Endodermal cell (in vitro differentiated cells): Measurements from ENCODE around the gene STXBP4. TPM values are rescaled to one million over a fixed set of nuclear protein-coding genes. Genes with fewer than 3 reads are reported as not detected.

Experiments used
- DNase-seq: peaks from one replicate; pipeline ENCODE4 v3.0.0-alpha.2; 2017
- H3K27ac ChIP-seq: 2 replicates; pipeline ENCODE4 v1.5.1; 2013; ENCODE audit warnings: mild to moderate bottlenecking, low read depth, low read length, moderate library complexity
- H3K27me3 ChIP-seq: 2 replicates; pipeline ENCODE4 v1.6.1; 2013; ENCODE audit warnings: mild to moderate bottlenecking, low read length, moderate library complexity; ENCODE audit not compliant: insufficient read depth, control insufficient read depth, poor library complexity, severe bottlenecking
- H3K36me3 ChIP-seq: 2 replicates; pipeline ENCODE4 v1.7.0; 2013; ENCODE audit warnings: mild to moderate bottlenecking, low read length, moderate library complexity; ENCODE audit not compliant: control insufficient read depth, insufficient read depth
- H3K4me1 ChIP-seq: one replicate; pipeline ENCODE4 v1.7.0; 2013; ENCODE audit warnings: low read length; ENCODE audit not compliant: control insufficient read depth, insufficient read depth
- H3K4me3 ChIP-seq: 2 replicates; pipeline ENCODE4 v1.5.1; 2013; ENCODE audit warnings: mild to moderate bottlenecking, low read length, moderate library complexity
- H3K9ac ChIP-seq: 2 replicates; pipeline ENCODE4 v1.6.1; 2013; ENCODE audit warnings: mild to moderate bottlenecking, low read length, moderate library complexity; ENCODE audit not compliant: poor library complexity, severe bottlenecking; ENCODE audit errors: extremely low read depth
- H3K9me3 ChIP-seq: 2 replicates; pipeline ENCODE4 v1.6.1; 2013; ENCODE audit warnings: mild to moderate bottlenecking, low read length, moderate library complexity; ENCODE audit not compliant: control insufficient read depth
- H3K27ac Mint-ChIP-seq: 2 replicates; pipeline ENCODE4 v1.8.0; 2020; ENCODE audit warnings: mixed read lengths
- H3K27me3 Mint-ChIP-seq: 2 replicates; pipeline ENCODE4 v1.8.0; 2021; ENCODE audit warnings: mild to moderate bottlenecking, mixed read lengths; ENCODE audit not compliant: insufficient read depth
- H3K36me3 Mint-ChIP-seq: 2 replicates; pipeline ENCODE4 v1.8.0; 2020; ENCODE audit warnings: low read depth, mixed read lengths
- H3K4me1 Mint-ChIP-seq: 2 replicates; pipeline ENCODE4 v1.8.0; 2020; ENCODE audit warnings: mixed read lengths
- H3K4me3 Mint-ChIP-seq: 2 replicates; pipeline ENCODE4 v1.8.0; 2020; ENCODE audit warnings: mild to moderate bottlenecking, moderate library complexity, mixed read lengths
- H3K9me3 Mint-ChIP-seq: 2 replicates; pipeline ENCODE4 v1.8.0; 2020; ENCODE audit warnings: mild to moderate bottlenecking, mixed read lengths
- CTCF ChIP-seq: fragments of 200-600 bp; sonication (generic); conservative IDR thresholded peaks from 2 replicates; pipeline ENCODE4 v1.5.0; 2021; ENCODE audit warnings: antibody characterized with exemption, mild to moderate bottlenecking
- WGBS, 2 experiments: methylation state at CpG; one replicate each; pipeline versions ENCODE4 v1.1.5 to v1.1.7; 2013; ENCODE audit warnings: missing lambda C conversion rate in 2 of 2, mixed read lengths in 1 of 2; ENCODE audit not compliant: insufficient coverage in 1 of 2, insufficient read length in 1 of 2; 5-methylcytosine and 5-hydroxymethylcytosine counted together
- total RNA-seq, 2 donors: library from RNA; stranded (reverse); fragmentation: NEBNext Ultra II Directional in 1 of 2; extraction: Animal tissue kit (Norgen Biotek cat#: 25700) in 1 of 2; gene quantifications; 2 replicates in 1 of 2; 3 replicates in 1 of 2; pipeline ENCODE4 v1.2.1, GENCODE V29; 2021

STXBP4 gene
- total RNA-seq, 2 donors from 2014 or later, result 15.5 to 18.0 TPM

- Mint-ChIP-seq H3K27me3 (no peaks in the 10 kb centered on the region), H3K4me1 (peaks cover 32% of the 10 kb centered on the region), H3K9me3 (no peaks in the 10 kb centered on the region), H3K27ac (no peak overlapping the region), H3K4me3 (no peak overlapping the region), H3K36me3 (peaks cover 74% of the 10 kb centered on the region)
- Histone ChIP-seq H3K36me3 (peaks cover 61% of the 10 kb centered on the region), H3K4me3 (no peak overlapping the region), H3K4me1 (peaks cover 3% of the 10 kb centered on the region), H3K9me3 (no peaks in the 10 kb centered on the region), H3K27me3 (no peaks in the 10 kb centered on the region), H3K9ac (no peak overlapping the region), H3K27ac (no peak overlapping the region)
- DNase-seq, result no peak
- TF ChIP-seq CTCF, result no peak
- WGBS, 2 experiments, result 91 to 100% methylated on average over 1 of the region's 1 CpG
Measured at GRCh38 chr17:54937426-54937825, 31.1 kb upstream of the STXBP4 start.

GRCh38 chr17:54941285-54941684 is 27.3 kb upstream of the STXBP4 start:
- H3K27me3 Mint-ChIP-seq, result no peaks in the 10 kb centered on the region
- no peak overlapping the region for H3K27ac Mint-ChIP-seq
- Histone ChIP-seq H3K27me3 (no peaks in the 10 kb centered on the region), H3K9me3 (no peaks in the 10 kb centered on the region), H3K9ac (no peak overlapping the region), H3K36me3 (peaks cover 58% of the 10 kb centered on the region), H3K27ac (no peak overlapping the region), H3K4me3 (no peak overlapping the region), H3K4me1 (no peaks in the 10 kb centered on the region)
- H3K36me3 Mint-ChIP-seq, result peaks cover 49% of the 10 kb centered on the region
- no peak overlapping the region for H3K4me3 Mint-ChIP-seq
- H3K9me3 Mint-ChIP-seq, result no peaks in the 10 kb centered on the region
- no peak for TF ChIP-seq CTCF
- no peak for DNase-seq
- H3K4me1 Mint-ChIP-seq, result peaks cover 14% of the 10 kb centered on the region
- WGBS, 2 experiments, result 80% methylated on average over 1 of the region's 1 CpG; no CpG with 5 or more reads in 1 of the 2 experiments

GRCh38 chr17:54944796-54945195 is 23.8 kb upstream of the STXBP4 start:
- Histone ChIP-seq H3K27me3 (no peaks in the 10 kb centered on the region), H3K27ac (no peak overlapping the region), H3K4me1 (no peaks in the 10 kb centered on the region), H3K9ac (no peak overlapping the region), H3K36me3 (peaks cover 62% of the 10 kb centered on the region), H3K9me3 (no peaks in the 10 kb centered on the region), H3K4me3 (no peak overlapping the region)
- no peaks in the 10 kb centered on the region for H3K9me3 Mint-ChIP-seq
- no peaks in the 10 kb centered on the region for H3K27me3 Mint-ChIP-seq
- 83 to 89% methylated on average over 1 of the region's 1 CpG for WGBS, 2 experiments
- no peak overlapping the region for H3K27ac Mint-ChIP-seq
- H3K36me3 Mint-ChIP-seq, result peaks cover 42% of the 10 kb centered on the region
- no peak for TF ChIP-seq CTCF
- no peak for DNase-seq
- no peak overlapping the region for H3K4me3 Mint-ChIP-seq
- peaks cover 5% of the 10 kb centered on the region for H3K4me1 Mint-ChIP-seq
